HepG2 (cell line): ENCODE measurements around the gene VSIG8. TPM values are rescaled to one million over a fixed set of nuclear protein-coding genes. Genes with fewer than 3 reads are reported as not detected.

Experiments used
- ATAC-seq: fragments of 200-7000 bp; cut with Tn5 transposase; 3 replicates; pipeline ENCODE4 v1.9.1; 2020; ENCODE audit warnings: mild to moderate bottlenecking, moderate library complexity
- BruUV-seq: library from RNA; stranded (reverse); fragments of 400-500 nt; replicated peaks from 2 replicates; lab custom pipeline; 2021; lab: Mats Ljungman, UMichigan
- CTCF ChIA-PET: fragments of 300-600 bp; formaldehyde crosslinking; extraction: SDS; loops from one replicate; lab custom pipeline; 2021; ENCODE audit warnings: low total read pairs, inconsistent platforms, low intra/inter-chr PET ratio; lab: Yijun Ruan, JAX
- POLR2A ChIA-PET: fragments of 350-600 bp; sonication (Branson Sonifier 250); formaldehyde crosslinking; loops from one replicate; lab custom pipeline; 2020; ENCODE audit warnings: antibody characterized with exemption, inconsistent platforms; lab: Yijun Ruan, JAX
- DNase-seq: peaks from one replicate; pipeline ENCODE4 v3.0.0-alpha.2; 2015; ENCODE audit warnings: low spot score
- FAIRE-seq: peaks from 3 replicates; lab custom pipeline; 2011; peaks lifted over from hg19 to GRCh38; lab: Jason Lieb, UNC
- H2AFZ ChIP-seq: one replicate; pipeline ENCODE4 v1.6.1; 2011; ENCODE audit warnings: low read length, inconsistent platforms
- H3K27ac ChIP-seq: fragments of 300-600 bp; 3 replicates; pipeline ENCODE4 v1.8.0; 2011; ENCODE audit warnings: mixed run types, mild to moderate bottlenecking, mixed read lengths, low read length, inconsistent platforms; ENCODE audit not compliant: insufficient read depth; ENCODE audit errors: extremely low read length
- H3K27me3 ChIP-seq, 2 experiments: fragments of 200-600 bp in 1 of 2; 2 replicates in 1 of 2; 3 replicates in 1 of 2; pipeline versions ENCODE4 v1.6.0 to v1.8.0; 2011; ENCODE audit warnings: low read length in 2 of 2, mild to moderate bottlenecking in 2 of 2, moderate library complexity in 2 of 2, inconsistent platforms in 1 of 2; ENCODE audit not compliant: insufficient read depth in 2 of 2, control insufficient read depth in 1 of 2
- H3K36me3 ChIP-seq, 2 experiments: fragments of 200-600 bp in 1 of 2; replicated peaks in 1 of 2; 2 replicates in 1 of 2; 3 replicates in 1 of 2; pipeline versions ENCODE4 v1.5.1 to v1.8.0; 2011; ENCODE audit warnings: low read length in 2 of 2, inconsistent platforms in 1 of 2; ENCODE audit not compliant: insufficient read depth in 2 of 2, control insufficient read depth in 1 of 2
- H3K4me1 ChIP-seq: 2 replicates; pipeline ENCODE4 v1.5.1; 2012; ENCODE audit warnings: low read length, inconsistent platforms; ENCODE audit not compliant: insufficient read depth
- H3K4me2 ChIP-seq: 2 replicates; pipeline ENCODE4 v1.6.0; 2011; ENCODE audit warnings: low read depth, low read length, inconsistent platforms
- H3K4me3 ChIP-seq, 3 experiments: fragments of 200-600 bp in 1 of 3; sonication (generic), shearing (Covaris generic) in 1 of 3; replicated peaks in 1 of 3; 2 replicates each; pipeline ENCODE4 v1.5.1; 2011 to 2016; ENCODE audit warnings: low read length in 3 of 3, inconsistent platforms in 2 of 3, low read depth in 2 of 3, mild to moderate bottlenecking in 2 of 3, control low read depth in 1 of 3, mixed read lengths in 1 of 3; ENCODE audit not compliant: insufficient read depth in 1 of 3
- H3K79me2 ChIP-seq: one replicate; pipeline ENCODE4 v1.6.1; 2011; ENCODE audit warnings: low read length, inconsistent platforms; ENCODE audit not compliant: insufficient read depth
- H3K9ac ChIP-seq: 2 replicates; pipeline ENCODE4 v1.6.0; 2011; ENCODE audit warnings: mild to moderate bottlenecking, low read depth, low read length, inconsistent platforms; ENCODE audit not compliant: insufficient read depth
- H3K9me3 ChIP-seq: 2 replicates; pipeline ENCODE4 v1.5.1; 2012; ENCODE audit warnings: mild to moderate bottlenecking, low read length
- H4K20me1 ChIP-seq: 2 replicates; pipeline ENCODE4 v1.6.0; 2011; ENCODE audit warnings: inconsistent platforms, mild to moderate bottlenecking, low read length, moderate library complexity; ENCODE audit not compliant: insufficient read depth
- CENPT ChIP-seq: sonication (generic); formaldehyde crosslinking; IDR thresholded peaks from 2 replicates; pipeline ENCODE4 v1.8.0; 2022; ENCODE audit warnings: low read depth, mild to moderate bottlenecking, moderate library complexity, missing genetic modification reagents
- JDP2 ChIP-seq: sonication (generic); formaldehyde crosslinking; IDR thresholded peaks from 2 replicates; pipeline ENCODE4 v1.8.1; 2022; ENCODE audit warnings: missing genetic modification reagents, borderline replicate concordance
- MAFG ChIP-seq: sonication (generic); formaldehyde crosslinking; IDR thresholded peaks from 2 replicates; pipeline ENCODE4 v1.5.1; 2020; ENCODE audit warnings: mild to moderate bottlenecking, missing genetic modification reagents
- MXD4 ChIP-seq: IDR thresholded peaks from 2 replicates; pipeline ENCODE4 v1.6.1; 2016; ENCODE audit warnings: mild to moderate bottlenecking, missing biosample characterization, missing genetic modification reagents
- TCF12 ChIP-seq, 2 experiments: fragments of 450-650 bp in 1 of 2; sonication (generic) in 1 of 2; formaldehyde crosslinking in 1 of 2; IDR thresholded peaks; 2 replicates each; pipeline versions ENCODE4 v1.6.1 to v1.8.0; 2017 to 2022; ENCODE audit warnings: antibody characterized with exemption in 1 of 2, mild to moderate bottlenecking in 1 of 2, missing genetic modification reagents in 1 of 2, moderate library complexity in 1 of 2
- WGBS: methylation state at CpG from one replicate; pipeline ENCODE4 v1.1.6; 2017; ENCODE audit warnings: low lambda C conversion rate; 5-methylcytosine and 5-hydroxymethylcytosine counted together
- in situ Hi-C: cut with HindIII; loops from 2 replicates; pipeline ENCODE4 v1.10.0; 2017; ENCODE audit warnings: low pct_unique_long_range_greater_than_20kb; ENCODE audit not compliant: extremely low pct_ligation_motif_present
- intact Hi-C: fragments of 100-400 bp; cut with micrococcal nuclease; formaldehyde crosslinking; loops from one replicate; pipeline ENCODE4 v1.10.0; 2022; ENCODE audit not compliant: unreplicated experiment
- polyA plus RNA-seq, 8 experiments: library from polyadenylated mRNA; depleted of rRNA in 3 of 8; stranded (reverse) in 7 of 8; unstranded in 1 of 8; fragments of >200 nt; fragmentation: Illumina TruSeq in 4 of 8; extraction: Trizol in 4 of 8; gene quantifications; 2 replicates each; pipeline versions ENCODE4 v1.2.1 to v1.2.3, GENCODE V29; 2011 to 2016; ENCODE audit warnings: low read depth in 4 of 8, missing spikeins in 1 of 8, mixed read lengths in 1 of 8; ENCODE audit not compliant: insufficient read depth in 1 of 8
- total RNA-seq, 5 experiments: library from RNA; depleted of rRNA; stranded (reverse); fragments of >200 nt; fragmentation: Illumina TruSeq; extraction: Trizol; gene quantifications; 2 replicates each; pipeline ENCODE4 v1.2.3, GENCODE V29; 2016; ENCODE audit warnings: low read depth in 1 of 5
- TF ChIP-seq, protein P1 (sequence below): sonication (generic); formaldehyde crosslinking; IDR thresholded peaks from 2 replicates; pipeline ENCODE4 v1.5.0; 2020; ENCODE audit warnings: mild to moderate bottlenecking, missing genetic modification reagents
- TF ChIP-seq, protein P2 (sequence below): IDR thresholded peaks from 2 replicates; pipeline ENCODE4 v1.6.1; 2016; ENCODE audit warnings: low read depth, control low read depth
- TF ChIP-seq, protein P3 (sequence below): sonication (generic); formaldehyde crosslinking; IDR thresholded peaks from 2 replicates; pipeline ENCODE4 v1.9.0; 2021; ENCODE audit warnings: missing genetic modification reagents, borderline replicate concordance
- TF ChIP-seq, protein P4 (sequence below): sonication (generic); formaldehyde crosslinking; IDR thresholded peaks from 2 replicates; pipeline ENCODE4 v1.4.0; 2020; ENCODE audit warnings: missing genetic modification reagents

Gene VSIG8
- total and polyA plus RNA-seq, 2 of the 13 experiments (the other 11 are each of a cell fraction or from before 2014, with no cell fraction given): not detected

DNA sequence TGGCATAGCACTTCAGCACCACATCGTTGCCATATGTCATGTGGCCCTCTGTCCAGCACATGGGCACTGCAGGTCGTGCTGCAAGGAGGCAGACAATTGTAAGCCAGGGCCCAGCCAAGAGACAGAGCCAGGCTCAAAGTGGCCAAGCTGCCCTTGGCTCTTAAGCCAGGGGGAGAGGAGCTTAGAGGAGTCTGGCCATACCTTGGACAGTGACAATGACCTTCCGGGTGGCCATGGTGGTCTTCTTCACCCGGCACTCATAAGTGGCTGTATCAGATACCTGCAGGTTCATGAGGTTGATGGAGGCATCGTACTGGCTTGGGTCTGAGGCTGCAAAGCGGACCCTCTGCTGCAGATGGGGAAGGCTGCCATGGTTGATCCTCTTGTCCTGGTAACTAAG lies 4.6 kb downstream of the VSIG8 start:
- no TSS peak for BruUV-seq
- H2AFZ ChIP-seq: no peak overlapping the region
- no peak overlapping the region for H3K27ac ChIP-seq
- no peak overlapping the region for H3K4me2 ChIP-seq
- no peak for FAIRE-seq
- TF ChIP-seq, protein P1, sequence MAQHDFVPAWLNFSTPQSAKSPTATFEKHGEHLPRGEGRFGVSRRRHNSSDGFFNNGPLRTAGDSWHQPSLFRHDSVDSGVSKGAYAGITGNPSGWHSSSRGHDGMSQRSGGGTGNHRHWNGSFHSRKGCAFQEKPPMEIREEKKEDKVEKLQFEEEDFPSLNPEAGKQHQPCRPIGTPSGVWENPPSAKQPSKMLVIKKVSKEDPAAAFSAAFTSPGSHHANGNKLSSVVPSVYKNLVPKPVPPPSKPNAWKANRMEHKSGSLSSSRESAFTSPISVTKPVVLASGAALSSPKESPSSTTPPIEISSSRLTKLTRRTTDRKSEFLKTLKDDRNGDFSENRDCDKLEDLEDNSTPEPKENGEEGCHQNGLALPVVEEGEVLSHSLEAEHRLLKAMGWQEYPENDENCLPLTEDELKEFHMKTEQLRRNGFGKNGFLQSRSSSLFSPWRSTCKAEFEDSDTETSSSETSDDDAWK (CRISPR knock-in tag): no peak
- TF ChIP-seq JDP2: no peak
- H3K4me1 ChIP-seq: no peaks in the 10 kb centered on the region
- no peaks in the 10 kb centered on the region for H3K79me2 ChIP-seq
- ATAC-seq: no peak
- intact Hi-C loops: no loop called here
- ChIA-PET POLR2A (no interaction called here), CTCF (no interaction called here)
- no peak overlapping the region for H3K4me3 ChIP-seq
- peaks cover 9 to 43% of the 10 kb centered on the region in 2 experiments; a peak in 4 of 5 replicates for H3K27me3 ChIP-seq
- H3K9me3 ChIP-seq: no peaks in the 10 kb centered on the region
- H3K36me3 ChIP-seq: no peaks in the 10 kb centered on the region
- DNase-seq: no peak
- in situ Hi-C loops: no loop called here
- H4K20me1 ChIP-seq: no peaks in the 10 kb centered on the region
- no peak overlapping the region for H3K9ac ChIP-seq
- WGBS: 29% methylated on average over 4 of the region's 6 CpGs

DNA sequence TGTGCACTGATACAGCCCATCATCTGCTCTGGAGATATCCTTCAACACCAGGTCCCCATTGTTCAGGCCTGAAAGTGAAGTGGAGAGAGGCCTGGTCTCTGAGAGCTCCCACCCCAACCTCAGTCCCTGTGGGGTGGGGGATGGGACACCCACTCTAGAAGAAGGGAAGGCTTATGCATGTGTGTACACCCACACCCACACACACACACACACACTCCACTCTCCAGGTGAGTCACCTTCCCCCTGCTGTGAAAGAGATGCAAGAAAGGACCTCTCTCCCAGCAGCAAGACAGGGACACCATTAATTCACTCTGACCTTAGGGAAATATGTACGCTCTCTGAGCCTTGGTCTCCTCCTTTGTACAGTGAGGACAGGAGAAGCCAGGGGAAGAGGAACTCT lies 5.9 kb downstream of the VSIG8 start:
- CTCF ChIA-PET: no interaction called here
- no peak for ATAC-seq
- Histone ChIP-seq H2AFZ (no peak overlapping the region), H3K9ac (no peak overlapping the region), H3K27me3 (peaks cover 6 to 38% of the 10 kb centered on the region in 2 experiments; a peak in 4 of 5 replicates), H3K4me1 (no peaks in the 10 kb centered on the region), H3K79me2 (no peaks in the 10 kb centered on the region), H3K9me3 (no peaks in the 10 kb centered on the region), H3K4me3 (no peak overlapping the region), H4K20me1 (no peaks in the 10 kb centered on the region), H3K4me2 (no peak overlapping the region), H3K27ac (no peak overlapping the region), H3K36me3 (no peaks in the 10 kb centered on the region)
- intact Hi-C loops (no loop called here), in situ Hi-C loops (no loop called here)
- no peak for FAIRE-seq
- 56% methylated on average over 1 of the region's 1 CpG for WGBS
- BruUV-seq: no TSS peak
- POLR2A ChIA-PET: no interaction called here
- DNase-seq: no peak
- no peak for TF ChIP-seq MXD4
- TF ChIP-seq CENPT: no peak
- no peak for TF ChIP-seq TCF12 (IDR thresholded peaks at IDR 0.05)
- TF ChIP-seq TCF12 (CRISPR knock-in tag; IDR thresholded peaks at IDR 0.05): no peak
- TF ChIP-seq, protein P2, sequence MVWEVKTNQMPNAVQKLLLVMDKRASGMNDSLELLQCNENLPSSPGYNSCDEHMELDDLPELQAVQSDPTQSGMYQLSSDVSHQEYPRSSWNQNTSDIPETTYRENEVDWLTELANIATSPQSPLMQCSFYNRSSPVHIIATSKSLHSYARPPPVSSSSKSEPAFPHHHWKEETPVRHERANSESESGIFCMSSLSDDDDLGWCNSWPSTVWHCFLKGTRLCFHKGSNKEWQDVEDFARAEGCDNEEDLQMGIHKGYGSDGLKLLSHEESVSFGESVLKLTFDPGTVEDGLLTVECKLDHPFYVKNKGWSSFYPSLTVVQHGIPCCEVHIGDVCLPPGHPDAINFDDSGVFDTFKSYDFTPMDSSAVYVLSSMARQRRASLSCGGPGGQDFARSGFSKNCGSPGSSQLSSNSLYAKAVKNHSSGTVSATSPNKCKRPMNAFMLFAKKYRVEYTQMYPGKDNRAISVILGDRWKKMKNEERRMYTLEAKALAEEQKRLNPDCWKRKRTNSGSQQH (CRISPR knock-in tag): no peak
- TF ChIP-seq, protein P3, sequence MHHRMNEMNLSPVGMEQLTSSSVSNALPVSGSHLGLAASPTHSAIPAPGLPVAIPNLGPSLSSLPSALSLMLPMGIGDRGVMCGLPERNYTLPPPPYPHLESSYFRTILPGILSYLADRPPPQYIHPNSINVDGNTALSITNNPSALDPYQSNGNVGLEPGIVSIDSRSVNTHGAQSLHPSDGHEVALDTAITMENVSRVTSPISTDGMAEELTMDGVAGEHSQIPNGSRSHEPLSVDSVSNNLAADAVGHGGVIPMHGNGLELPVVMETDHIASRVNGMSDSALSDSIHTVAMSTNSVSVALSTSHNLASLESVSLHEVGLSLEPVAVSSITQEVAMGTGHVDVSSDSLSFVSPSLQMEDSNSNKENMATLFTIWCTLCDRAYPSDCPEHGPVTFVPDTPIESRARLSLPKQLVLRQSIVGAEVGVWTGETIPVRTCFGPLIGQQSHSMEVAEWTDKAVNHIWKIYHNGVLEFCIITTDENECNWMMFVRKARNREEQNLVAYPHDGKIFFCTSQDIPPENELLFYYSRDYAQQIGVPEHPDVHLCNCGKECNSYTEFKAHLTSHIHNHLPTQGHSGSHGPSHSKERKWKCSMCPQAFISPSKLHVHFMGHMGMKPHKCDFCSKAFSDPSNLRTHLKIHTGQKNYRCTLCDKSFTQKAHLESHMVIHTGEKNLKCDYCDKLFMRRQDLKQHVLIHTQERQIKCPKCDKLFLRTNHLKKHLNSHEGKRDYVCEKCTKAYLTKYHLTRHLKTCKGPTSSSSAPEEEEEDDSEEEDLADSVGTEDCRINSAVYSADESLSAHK (CRISPR knock-in tag): no peak
- no peak for TF ChIP-seq MAFG (CRISPR knock-in tag)
- TF ChIP-seq, protein P4, sequence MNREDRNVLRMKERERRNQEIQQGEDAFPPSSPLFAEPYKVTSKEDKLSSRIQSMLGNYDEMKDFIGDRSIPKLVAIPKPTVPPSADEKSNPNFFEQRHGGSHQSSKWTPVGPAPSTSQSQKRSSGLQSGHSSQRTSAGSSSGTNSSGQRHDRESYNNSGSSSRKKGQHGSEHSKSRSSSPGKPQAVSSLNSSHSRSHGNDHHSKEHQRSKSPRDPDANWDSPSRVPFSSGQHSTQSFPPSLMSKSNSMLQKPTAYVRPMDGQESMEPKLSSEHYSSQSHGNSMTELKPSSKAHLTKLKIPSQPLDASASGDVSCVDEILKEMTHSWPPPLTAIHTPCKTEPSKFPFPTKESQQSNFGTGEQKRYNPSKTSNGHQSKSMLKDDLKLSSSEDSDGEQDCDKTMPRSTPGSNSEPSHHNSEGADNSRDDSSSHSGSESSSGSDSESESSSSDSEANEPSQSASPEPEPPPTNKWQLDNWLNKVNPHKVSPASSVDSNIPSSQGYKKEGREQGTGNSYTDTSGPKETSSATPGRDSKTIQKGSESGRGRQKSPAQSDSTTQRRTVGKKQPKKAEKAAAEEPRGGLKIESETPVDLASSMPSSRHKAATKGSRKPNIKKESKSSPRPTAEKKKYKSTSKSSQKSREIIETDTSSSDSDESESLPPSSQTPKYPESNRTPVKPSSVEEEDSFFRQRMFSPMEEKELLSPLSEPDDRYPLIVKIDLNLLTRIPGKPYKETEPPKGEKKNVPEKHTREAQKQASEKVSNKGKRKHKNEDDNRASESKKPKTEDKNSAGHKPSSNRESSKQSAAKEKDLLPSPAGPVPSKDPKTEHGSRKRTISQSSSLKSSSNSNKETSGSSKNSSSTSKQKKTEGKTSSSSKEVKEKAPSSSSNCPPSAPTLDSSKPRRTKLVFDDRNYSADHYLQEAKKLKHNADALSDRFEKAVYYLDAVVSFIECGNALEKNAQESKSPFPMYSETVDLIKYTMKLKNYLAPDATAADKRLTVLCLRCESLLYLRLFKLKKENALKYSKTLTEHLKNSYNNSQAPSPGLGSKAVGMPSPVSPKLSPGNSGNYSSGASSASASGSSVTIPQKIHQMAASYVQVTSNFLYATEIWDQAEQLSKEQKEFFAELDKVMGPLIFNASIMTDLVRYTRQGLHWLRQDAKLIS (CRISPR knock-in tag): no peak
